ENCODE measurements around the gene SYT1.

DNA sequence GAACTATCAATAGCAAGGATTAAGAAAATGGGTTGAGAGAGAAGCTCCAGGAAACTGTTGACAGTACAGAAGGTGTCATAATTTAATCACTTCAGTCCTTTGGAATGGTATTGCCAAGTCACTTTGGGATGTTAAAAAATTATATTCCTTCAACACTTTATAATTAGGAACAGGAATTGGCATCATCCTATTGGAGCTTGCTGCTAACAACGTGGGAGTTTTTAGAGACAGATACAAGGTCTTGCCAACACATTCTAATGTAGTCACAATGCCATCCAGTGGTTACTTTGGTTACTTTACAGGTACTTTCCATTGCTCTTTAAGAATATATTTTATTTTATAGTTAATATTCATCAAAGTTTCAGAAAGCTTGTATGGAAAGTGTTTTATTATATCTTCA lies 310.1 kb downstream of the SYT1 start:
- TF ChIP-seq, protein P1, sequence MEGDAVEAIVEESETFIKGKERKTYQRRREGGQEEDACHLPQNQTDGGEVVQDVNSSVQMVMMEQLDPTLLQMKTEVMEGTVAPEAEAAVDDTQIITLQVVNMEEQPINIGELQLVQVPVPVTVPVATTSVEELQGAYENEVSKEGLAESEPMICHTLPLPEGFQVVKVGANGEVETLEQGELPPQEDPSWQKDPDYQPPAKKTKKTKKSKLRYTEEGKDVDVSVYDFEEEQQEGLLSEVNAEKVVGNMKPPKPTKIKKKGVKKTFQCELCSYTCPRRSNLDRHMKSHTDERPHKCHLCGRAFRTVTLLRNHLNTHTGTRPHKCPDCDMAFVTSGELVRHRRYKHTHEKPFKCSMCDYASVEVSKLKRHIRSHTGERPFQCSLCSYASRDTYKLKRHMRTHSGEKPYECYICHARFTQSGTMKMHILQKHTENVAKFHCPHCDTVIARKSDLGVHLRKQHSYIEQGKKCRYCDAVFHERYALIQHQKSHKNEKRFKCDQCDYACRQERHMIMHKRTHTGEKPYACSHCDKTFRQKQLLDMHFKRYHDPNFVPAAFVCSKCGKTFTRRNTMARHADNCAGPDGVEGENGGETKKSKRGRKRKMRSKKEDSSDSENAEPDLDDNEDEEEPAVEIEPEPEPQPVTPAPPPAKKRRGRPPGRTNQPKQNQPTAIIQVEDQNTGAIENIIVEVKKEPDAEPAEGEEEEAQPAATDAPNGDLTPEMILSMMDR (IDR thresholded peaks at IDR 0.05; ENCODE audit: insufficient read depth, low read length, poor library complexity, severe bottlenecking), result peak; percentile 25
- no peak for TF ChIP-seq EZH2phosphoT487 (conservative IDR thresholded peaks at IDR 0.05; ENCODE audit: low read length)
